ENCODE data around the gene ANO4.

- TF ChIP-seq POLR2AphosphoS5 (IDR thresholded peaks at IDR 0.05; ENCODE audit: low read depth) (no peak), SPI1 (IDR thresholded peaks at IDR 0.05; ENCODE audit: borderline replicate concordance, low read depth) (no peak), GABPA (IDR thresholded peaks at IDR 0.05; ENCODE audit: low read depth) (no peak)
- TF ChIP-seq, protein P1, sequence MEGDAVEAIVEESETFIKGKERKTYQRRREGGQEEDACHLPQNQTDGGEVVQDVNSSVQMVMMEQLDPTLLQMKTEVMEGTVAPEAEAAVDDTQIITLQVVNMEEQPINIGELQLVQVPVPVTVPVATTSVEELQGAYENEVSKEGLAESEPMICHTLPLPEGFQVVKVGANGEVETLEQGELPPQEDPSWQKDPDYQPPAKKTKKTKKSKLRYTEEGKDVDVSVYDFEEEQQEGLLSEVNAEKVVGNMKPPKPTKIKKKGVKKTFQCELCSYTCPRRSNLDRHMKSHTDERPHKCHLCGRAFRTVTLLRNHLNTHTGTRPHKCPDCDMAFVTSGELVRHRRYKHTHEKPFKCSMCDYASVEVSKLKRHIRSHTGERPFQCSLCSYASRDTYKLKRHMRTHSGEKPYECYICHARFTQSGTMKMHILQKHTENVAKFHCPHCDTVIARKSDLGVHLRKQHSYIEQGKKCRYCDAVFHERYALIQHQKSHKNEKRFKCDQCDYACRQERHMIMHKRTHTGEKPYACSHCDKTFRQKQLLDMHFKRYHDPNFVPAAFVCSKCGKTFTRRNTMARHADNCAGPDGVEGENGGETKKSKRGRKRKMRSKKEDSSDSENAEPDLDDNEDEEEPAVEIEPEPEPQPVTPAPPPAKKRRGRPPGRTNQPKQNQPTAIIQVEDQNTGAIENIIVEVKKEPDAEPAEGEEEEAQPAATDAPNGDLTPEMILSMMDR (IDR thresholded peaks at IDR 0.05; ENCODE audit: insufficient read depth, low read length), result no peak
These were observed 320.8 kb downstream of the ANO4 start for GRCh38 chr12:101115326-101115725.

Measured in HL-60 (cell line).